HTERT RPE-1 (cell line): Measurements from ENCODE around the gene KLRC2.
"Not testable (repeated sequence)": the region's sequence is repeated elsewhere in the genome, so short reads cannot be mapped to it uniquely, and the experiment has no call there.

Experiments used
- in situ Hi-C: fragments of 300-500 bp; cut with MboI; formaldehyde crosslinking; loops from 4 replicates; pipeline ENCODE4 v1.14.3; 2020; ENCODE audit warnings: low sequenced_read_pairs

The KLRC2 gene

DNA sequence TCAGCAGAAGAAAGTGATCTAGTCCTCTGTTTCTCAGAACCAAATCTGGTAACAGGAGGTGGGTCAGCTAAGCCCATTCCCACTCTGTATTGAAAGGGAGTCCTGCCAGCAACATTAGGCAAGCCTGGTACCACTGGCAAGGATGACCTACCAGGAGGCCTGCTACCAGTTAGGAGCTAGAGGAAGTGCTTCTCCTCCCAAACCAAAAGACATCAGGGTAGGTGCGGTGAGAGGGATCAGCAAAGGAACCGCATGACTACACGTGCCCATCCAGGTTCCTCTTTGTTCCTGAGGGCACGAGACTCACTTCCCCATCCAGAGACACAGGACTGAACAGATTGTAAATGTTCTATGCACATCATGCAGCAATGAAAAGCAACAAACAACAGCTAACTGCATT, 29.1 kb downstream of the KLRC2 start:
- in situ Hi-C loops: no loop called here

DNA sequence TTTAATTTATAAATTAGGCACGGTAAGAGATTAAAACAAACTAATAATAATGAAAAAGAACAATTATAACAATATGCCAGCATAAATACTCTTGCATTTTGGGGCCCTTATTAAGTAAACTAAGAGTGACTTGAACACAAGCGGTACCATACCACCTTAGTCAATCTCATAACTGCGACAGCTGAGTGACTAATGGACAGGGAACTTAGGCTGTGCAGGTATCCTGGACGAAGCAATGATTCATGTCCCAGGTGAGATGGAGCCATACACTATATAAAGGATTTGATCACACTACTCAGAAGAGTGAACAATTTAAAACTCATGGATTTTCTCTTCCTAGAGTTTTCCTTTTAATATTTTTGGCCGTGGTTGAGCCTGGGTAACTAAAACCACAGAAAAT, 30.5 kb downstream of the KLRC2 start:
- in situ Hi-C loops: no loop called here

DNA sequence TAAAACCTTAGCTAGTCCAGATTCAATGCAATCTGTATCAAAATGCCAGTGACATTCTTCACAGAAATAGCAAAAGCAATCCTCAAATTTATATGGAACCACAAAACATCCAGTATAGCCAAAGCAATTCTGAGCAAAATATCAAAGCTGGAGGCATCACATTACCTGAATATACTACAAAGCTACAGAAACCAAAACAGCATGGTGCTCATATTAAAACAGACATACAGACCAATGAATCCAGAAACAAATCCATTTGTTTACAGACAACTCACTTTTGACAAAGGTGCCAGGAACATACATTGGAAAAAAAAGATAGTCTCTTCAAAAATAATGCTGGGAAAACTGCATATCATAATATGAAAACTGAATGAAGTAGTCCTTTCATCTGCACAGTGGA, 31.0 kb downstream of the KLRC2 start:
- in situ Hi-C loops: no loop called here

DNA sequence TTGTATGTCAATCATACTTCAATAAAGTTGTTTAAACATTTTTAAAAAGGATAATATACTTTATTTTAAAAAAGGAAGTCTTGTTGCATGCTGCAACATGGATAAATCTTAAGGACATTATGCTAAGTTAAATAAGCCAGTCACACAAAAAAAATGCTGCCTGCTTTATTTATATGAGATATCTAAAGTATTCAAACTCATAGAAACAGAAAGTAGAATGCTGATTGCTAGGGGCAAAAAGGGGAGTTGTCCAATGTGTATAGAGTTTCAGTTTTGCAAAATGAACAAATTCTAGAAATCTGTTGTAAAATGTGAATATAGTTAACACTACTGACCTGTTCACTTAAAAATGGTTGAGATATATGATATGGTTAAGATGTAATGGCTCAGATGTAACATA, 35.0 kb downstream of the KLRC2 start:
- in situ Hi-C loops: no loop called here

DNA sequence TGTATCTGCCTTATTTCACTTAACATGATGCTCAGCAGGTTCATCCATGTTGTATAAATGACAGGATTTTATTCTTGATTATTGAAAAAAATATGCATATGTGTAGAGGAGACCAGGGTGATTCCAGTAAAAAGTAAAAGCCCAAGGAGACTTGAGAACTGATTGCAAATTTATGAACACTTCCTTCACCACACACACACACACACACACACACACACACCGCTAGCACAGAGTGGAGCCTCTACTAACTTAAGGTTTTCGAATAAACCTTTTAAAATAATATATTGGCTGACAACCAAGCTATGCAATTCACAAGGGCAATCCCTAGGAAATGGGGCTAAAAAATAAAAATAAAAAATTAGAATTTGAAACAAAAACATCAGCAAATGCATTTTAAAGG, 37.6 kb downstream of the KLRC2 start:
- in situ Hi-C loops: no loop called here

GRCh38 chr12:10397296-10397695, 38.5 kb downstream of the KLRC2 start:
- in situ Hi-C loops: no loop called here

GRCh38 chr12:10396176-10396575, 39.6 kb downstream of the KLRC2 start:
- in situ Hi-C loops: not testable (repeated sequence)

DNA sequence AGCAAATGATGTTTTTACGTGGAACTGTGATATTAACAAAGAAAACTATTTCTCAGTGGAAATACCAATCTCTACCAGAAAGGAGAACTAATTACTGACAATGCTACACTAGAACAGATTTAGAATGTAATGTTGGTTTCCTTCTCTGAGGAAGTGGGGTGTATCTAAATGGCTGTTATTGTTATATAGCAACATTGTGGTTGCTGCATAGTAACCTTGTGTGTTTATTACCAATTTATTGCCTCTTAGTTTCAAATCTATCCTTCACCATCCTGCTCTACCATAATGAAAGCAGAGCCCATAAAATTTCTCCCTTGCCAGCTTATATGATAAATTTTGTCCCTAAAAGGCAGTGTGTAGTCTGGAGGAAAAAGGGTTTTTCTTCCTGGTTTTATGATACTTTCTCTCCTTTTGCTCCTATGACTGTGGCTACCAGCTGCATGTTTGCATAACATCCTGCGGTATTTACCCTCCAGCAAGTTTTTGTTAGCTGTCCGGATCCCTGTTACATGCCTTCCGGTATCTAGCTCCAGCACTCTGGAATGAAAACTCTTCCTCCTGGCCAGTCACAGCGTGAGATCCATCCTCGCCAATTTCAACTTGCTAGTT, 40.3 kb downstream of the KLRC2 start:
- in situ Hi-C loops: no loop called here

DNA sequence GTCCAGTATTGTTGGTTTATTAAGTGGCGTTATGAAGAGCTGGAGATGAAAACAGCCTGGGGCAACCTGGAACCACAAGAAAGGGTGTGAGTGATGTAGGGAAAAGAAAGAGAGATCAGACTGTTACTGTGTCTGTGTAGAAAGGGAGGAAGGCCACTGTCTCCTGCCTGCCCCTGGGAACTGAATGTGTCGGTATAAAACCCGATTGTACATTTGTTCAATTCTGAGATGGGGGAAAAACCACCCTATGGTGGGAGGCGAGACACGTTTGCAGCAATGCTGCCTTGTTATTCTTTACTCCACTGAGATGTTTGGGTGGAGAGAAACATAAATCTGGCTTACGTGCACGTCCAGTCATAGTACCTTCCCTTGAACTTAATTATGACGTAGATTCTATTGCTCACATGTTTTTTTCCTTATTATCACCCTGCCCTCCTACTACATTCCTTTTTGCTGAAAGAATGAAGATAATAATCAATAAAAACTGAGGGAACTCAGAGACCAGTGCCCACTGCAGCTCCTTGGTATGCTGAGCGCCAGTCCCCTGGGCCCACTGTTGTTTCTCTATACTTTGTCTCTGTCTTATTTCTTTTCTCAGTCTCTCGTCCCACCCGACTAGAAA, 41.2 kb downstream of the KLRC2 start:
- in situ Hi-C loops: not testable (repeated sequence)

DNA sequence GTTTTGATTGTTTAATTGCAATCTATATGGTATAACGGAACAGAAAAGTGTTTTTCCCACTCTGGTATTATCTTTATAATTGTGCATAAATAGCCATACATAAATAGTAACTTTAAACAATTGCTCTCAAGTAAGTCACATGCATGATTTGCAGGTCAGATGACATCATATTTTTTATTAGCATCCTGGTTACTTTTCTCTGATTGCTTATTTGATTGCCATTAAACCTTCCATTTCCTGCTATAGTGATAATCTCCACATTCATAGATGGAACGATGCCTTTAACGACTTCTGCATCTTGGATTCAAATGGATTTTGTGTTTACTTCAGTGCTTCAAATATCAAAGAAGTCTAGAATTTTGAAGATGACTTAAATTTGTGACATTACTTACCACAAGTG, 42.5 kb downstream of the KLRC2 start:
- in situ Hi-C loops: no loop called here

DNA sequence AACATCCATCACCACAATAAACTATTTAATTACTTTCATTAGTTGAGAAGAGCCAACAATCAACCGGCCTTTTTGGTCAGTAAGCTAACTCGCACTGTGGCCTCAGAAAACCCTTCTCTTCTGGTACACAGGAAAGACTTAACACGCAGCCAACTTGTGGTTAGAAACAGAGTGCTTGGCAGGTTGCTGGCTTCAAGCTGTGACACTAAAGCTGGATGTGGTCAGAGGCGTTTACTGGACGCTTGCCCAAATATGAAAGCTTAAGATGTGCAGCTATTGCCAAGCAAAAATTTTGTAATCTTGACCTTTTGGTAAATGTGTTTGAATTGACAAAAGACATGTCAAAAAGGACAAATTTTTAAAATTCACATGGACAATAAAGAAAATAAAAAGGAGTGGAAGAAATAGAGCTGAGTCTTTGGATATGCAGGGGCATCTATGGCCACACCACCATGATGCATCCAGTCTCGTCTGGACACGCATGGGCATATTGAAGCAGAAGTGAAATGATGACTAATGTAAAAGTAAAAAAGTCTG, 43.3 kb downstream of the KLRC2 start:
- in situ Hi-C loops: no loop called here

DNA sequence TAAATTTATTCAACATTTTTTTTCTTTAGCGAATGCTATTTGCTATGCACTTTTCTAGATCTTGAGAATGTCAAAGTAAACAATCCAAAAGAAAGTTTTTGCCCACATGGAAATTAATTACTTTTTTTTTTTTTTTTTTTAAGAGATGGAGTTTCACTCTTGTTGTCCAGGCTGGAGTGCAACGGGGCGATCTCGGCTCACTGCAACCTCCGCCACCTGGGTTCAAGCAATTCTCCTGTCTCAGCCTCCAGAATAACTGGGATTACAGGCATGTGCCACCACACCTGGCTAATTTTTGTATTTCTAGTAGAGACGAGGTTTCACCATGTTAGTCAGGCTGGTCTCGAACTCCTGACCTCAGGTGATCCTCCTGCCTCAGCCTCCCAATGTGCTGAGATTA, 44.8 kb downstream of the KLRC2 start:
- in situ Hi-C loops: not testable (repeated sequence)

DNA sequence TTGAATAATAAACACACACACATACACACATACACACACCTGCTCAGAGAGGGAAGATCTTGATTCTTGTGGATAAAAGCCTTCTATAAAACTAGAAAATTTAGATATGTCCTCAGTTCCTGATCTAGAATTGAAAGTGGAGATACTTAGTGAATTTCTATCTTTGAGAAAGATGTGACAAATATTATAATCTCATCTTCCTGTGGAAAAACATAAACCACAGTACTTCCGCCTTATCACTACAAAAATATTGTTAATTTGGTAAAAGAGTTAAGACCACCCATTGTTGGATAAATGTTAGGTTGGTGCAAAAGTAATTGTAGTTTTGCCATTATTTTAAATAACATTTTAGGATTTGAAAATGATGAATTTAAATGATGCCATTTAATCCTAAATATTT, 45.9 kb downstream of the KLRC2 start, which contains the start of gene KLRK1:
TSS of gene KLRK1 (minus strand) at position 138 of the 400 bp plus-strand sequence. CDS start 1,231 bp downstream, outside the sequence.
- in situ Hi-C loops: no loop called here

DNA sequence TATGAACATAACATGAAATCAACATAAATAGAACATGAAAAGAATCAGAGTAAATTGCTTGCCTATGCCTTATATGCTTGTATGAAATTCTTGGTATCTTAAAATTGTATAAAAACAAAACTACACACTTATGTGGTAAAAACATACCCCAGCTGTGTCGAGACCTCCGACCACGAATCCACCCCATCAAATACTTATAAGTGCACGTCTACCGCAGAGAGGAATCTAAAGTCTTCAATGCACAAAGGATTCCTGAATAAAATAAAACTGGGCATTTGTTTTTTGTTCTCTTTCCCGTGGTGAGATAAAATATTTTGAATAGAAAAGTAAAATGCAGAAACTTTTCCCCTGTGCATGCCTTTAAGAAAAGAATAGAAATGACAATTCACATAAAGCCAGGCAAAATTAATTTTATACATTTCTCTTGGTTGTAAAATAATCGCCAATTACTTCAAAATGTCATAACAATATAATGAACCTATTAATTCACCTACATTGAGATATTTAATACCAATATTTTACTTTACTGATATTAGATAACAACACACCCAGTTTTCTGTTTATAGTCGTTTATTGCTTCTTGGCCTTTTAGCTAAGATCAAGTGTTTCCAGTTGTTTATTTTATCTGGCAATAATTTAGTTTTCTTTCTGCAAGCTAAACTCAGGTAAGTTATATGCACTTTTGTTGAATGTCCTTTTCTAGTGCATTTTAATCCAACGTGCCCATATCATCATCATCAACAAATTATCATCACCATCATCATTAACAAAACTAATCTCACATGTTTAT, 47.0 kb downstream of the KLRC2 start:
- in situ Hi-C loops: no loop called here

GRCh38 chr12:10387498-10387897, 48.3 kb downstream of the KLRC2 start:
- in situ Hi-C loops: not testable (repeated sequence)

DNA sequence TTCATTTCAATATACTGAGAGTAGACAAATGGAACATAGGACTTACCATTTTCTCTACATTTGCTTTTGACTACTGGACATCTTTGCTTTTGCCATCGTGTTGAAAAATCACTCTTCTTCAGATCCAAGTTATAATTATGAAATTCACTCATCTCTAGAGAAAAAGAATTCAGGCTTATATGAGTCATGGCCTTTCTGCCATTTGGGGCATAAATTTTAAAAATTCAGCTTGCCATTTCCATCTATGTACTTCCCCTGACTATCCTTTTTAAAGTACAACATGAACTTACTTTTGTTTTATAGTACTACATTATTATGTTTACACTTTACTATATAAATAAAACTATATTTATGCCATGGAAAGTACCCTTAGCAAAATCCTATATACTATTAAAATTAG, 49.0 kb downstream of the KLRC2 start:
- in situ Hi-C loops: no loop called here

GRCh38 chr12:10385166-10385613, 50.6 kb downstream of the KLRC2 start:
- in situ Hi-C loops: no loop called here

DNA sequence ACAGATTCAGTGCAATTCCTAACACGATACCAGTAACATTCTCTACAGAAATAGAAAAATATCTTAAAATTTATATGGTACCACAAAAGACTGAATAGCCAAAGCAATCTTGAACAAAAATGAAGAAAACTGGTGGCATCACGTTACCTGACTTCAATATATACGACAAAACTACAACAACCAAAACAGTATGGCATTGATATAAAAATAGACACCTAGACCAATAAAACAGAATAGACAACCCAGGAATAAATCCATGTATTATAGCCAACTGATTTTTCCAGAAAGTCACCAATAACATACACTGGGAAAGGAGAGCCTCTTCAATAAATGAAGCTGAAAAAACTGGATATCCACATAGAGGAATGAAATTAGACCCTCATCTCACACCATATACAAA, 51.6 kb downstream of the KLRC2 start:
- in situ Hi-C loops: no loop called here

GRCh38 chr12:10381928-10382628, 53.7 kb downstream of the KLRC2 start:
- in situ Hi-C loops: no loop called here
